Natural killer cell (primary cell): ENCODE measurements around the gene MUC5B. TPM values are rescaled to one million over a fixed set of nuclear protein-coding genes. Genes with fewer than 3 reads are reported as not detected.

Source experiments
- ATAC-seq, 3 donors: fragments of 150-1000 bp in 2 of 3; fragments of 200-7000 bp in 1 of 3; cut with Tn5 transposase; 1 replicate in 1 of 3; 2 replicates in 2 of 3; pipeline ENCODE4 v1.10.0; 2021; ENCODE audit warnings: mild to moderate bottlenecking in 2 of 3, moderate library complexity in 2 of 3
- DNase-seq, 2 donors: peaks; one replicate each; pipeline versions ENCODE4 v3.0.0 to v3.0.0-alpha.2; 2013 to 2021; ENCODE audit warnings: mixed read lengths in 1 of 2
- H3K27ac ChIP-seq: one replicate; pipeline ENCODE4 v1.5.1; 2013; ENCODE audit warnings: mild to moderate bottlenecking, low read length
- H3K27me3 ChIP-seq: one replicate; pipeline ENCODE4 v1.6.1; 2013; ENCODE audit warnings: low read length; ENCODE audit not compliant: control insufficient read depth, insufficient read depth
- H3K36me3 ChIP-seq: one replicate; pipeline ENCODE4 v1.6.1; 2013; ENCODE audit warnings: low read length; ENCODE audit not compliant: control insufficient read depth, insufficient read depth
- H3K4me1 ChIP-seq: one replicate; pipeline ENCODE4 v1.6.1; 2013; ENCODE audit warnings: low read length; ENCODE audit not compliant: control insufficient read depth, insufficient read depth
- H3K4me3 ChIP-seq: one replicate; pipeline ENCODE4 v1.5.1; 2013; ENCODE audit warnings: low read length
- H3K9me3 ChIP-seq: one replicate; pipeline ENCODE4 v1.6.1; 2013; ENCODE audit warnings: low read length; ENCODE audit not compliant: control insufficient read depth, insufficient read depth
- H3K27ac Mint-ChIP-seq, 2 donors: one replicate each; pipeline ENCODE4 v1.8.0; 2022; ENCODE audit warnings: mild to moderate bottlenecking in 2 of 2, mixed read lengths in 2 of 2, moderate library complexity in 1 of 2
- H3K27me3 Mint-ChIP-seq, 2 donors: one replicate each; pipeline ENCODE4 v1.8.0; 2022; ENCODE audit warnings: low read depth in 2 of 2, mixed read lengths in 2 of 2
- H3K36me3 Mint-ChIP-seq: one replicate; pipeline ENCODE4 v1.8.0; 2022; ENCODE audit warnings: mixed read lengths
- H3K4me1 Mint-ChIP-seq, 2 donors: one replicate each; pipeline ENCODE4 v1.8.0; 2022; ENCODE audit warnings: mixed read lengths in 2 of 2
- H3K4me3 Mint-ChIP-seq: one replicate; pipeline ENCODE4 v1.8.0; 2022; ENCODE audit warnings: mild to moderate bottlenecking, moderate library complexity, mixed read lengths
- H3K9me3 Mint-ChIP-seq, 2 donors: one replicate each; pipeline ENCODE4 v1.8.0; 2022; ENCODE audit warnings: mixed read lengths in 2 of 2
- CTCF ChIP-seq: fragments of 200-600 bp; IDR thresholded peaks from one replicate; pipeline ENCODE4 v1.8.0; 2022; ENCODE audit warnings: antibody characterized with exemption
- WGBS: methylation state at CpG from one replicate; pipeline ENCODE4 v1.1.7; 2013; ENCODE audit warnings: missing lambda C conversion rate; ENCODE audit not compliant: insufficient coverage; 5-methylcytosine and 5-hydroxymethylcytosine counted together
- intact Hi-C: fragments of 100-400 bp; cut with micrococcal nuclease; formaldehyde crosslinking; loops from one replicate; pipeline ENCODE4 v1.14.2; 2022
- total RNA-seq, 4 donors: library from RNA; stranded (reverse); fragments of 120-200 nt in 1 of 4; gene quantifications; one replicate each; pipeline versions ENCODE4 v1.2.3 to v1.2.4, GENCODE V29; 2013 to 2022

The MUC5B gene
- total RNA-seq, 3 donors from 2014 or later (not counting 1 experiment from before 2014, with no cell fraction given) = not detected

GRCh38 chr11:1303973-1304372 is 81.1 kb downstream of the MUC5B start:
- Mint-ChIP-seq H3K4me3 (peak overlapping the region; percentile 50), H3K27me3 (no peaks in the 10 kb centered on the region), H3K36me3 (no peaks in the 10 kb centered on the region), H3K9me3 (no peaks in the 10 kb centered on the region), H3K4me1 (peaks cover 30 to 40% of the 10 kb centered on the region in 2 donors), H3K27ac (no peak overlapping the region)
- Histone ChIP-seq H3K27me3 (no peaks in the 10 kb centered on the region), H3K27ac (no peak overlapping the region), H3K4me3 (no peak overlapping the region), H3K36me3 (no peaks in the 10 kb centered on the region), H3K4me1 (peaks cover 29% of the 10 kb centered on the region), H3K9me3 (no peaks in the 10 kb centered on the region)
- intact Hi-C loops = no loop called here
- DNase-seq (no peak), ATAC-seq (no peak)
- 88% methylated on average over 10 of the region's 10 CpGs for WGBS
- TF ChIP-seq CTCF = no peak

- Histone ChIP-seq H3K27ac (no peak overlapping the region), H3K36me3 (no peaks in the 10 kb centered on the region), H3K4me3 (no peak overlapping the region), H3K27me3 (no peaks in the 10 kb centered on the region), H3K4me1 (peaks cover 29% of the 10 kb centered on the region), H3K9me3 (no peaks in the 10 kb centered on the region)
- H3K4me1 Mint-ChIP-seq = peaks cover 27 to 40% of the 10 kb centered on the region in 2 donors
- 96% methylated on average over 14 of the region's 14 CpGs for WGBS
- intact Hi-C loops = no loop called here
- no peak for ATAC-seq
- no peak for TF ChIP-seq CTCF
- H3K27me3 Mint-ChIP-seq = no peaks in the 10 kb centered on the region
- peak overlapping the region in 1 of 2 donors; percentile 59 for H3K27ac Mint-ChIP-seq
- DNase-seq = no peak
- H3K36me3 Mint-ChIP-seq = no peaks in the 10 kb centered on the region
- H3K9me3 Mint-ChIP-seq = no peaks in the 10 kb centered on the region
- no peak overlapping the region for H3K4me3 Mint-ChIP-seq
Observed at GRCh38 chr11:1304380-1304779, 81.5 kb downstream of the MUC5B start.

GRCh38 chr11:1305063-1305495 is 82.2 kb downstream of the MUC5B start:
- Histone ChIP-seq H3K27me3 (no peaks in the 10 kb centered on the region), H3K27ac (no peak overlapping the region), H3K4me3 (no peak overlapping the region), H3K36me3 (no peaks in the 10 kb centered on the region), H3K9me3 (no peaks in the 10 kb centered on the region), H3K4me1 (peaks cover 34% of the 10 kb centered on the region)
- H3K36me3 Mint-ChIP-seq = no peaks in the 10 kb centered on the region
- ATAC-seq = no peak
- peaks cover 27 to 40% of the 10 kb centered on the region in 2 donors for H3K4me1 Mint-ChIP-seq
- intact Hi-C loops = loop anchor here (5.0 kb wide), 1 partner anchor 77 kb away; no protein-coding TSS in a partner anchor
- H3K4me3 Mint-ChIP-seq = peak overlapping the region; percentile 17
- WGBS = 93% methylated on average over 13 of the region's 13 CpGs
- DNase-seq = no peak
- TF ChIP-seq CTCF = no peak
- H3K9me3 Mint-ChIP-seq = no peaks in the 10 kb centered on the region
- H3K27me3 Mint-ChIP-seq = no peaks in the 10 kb centered on the region
- peak overlapping the region in 1 of 2 donors; percentile 59 for H3K27ac Mint-ChIP-seq

- Mint-ChIP-seq H3K27ac (peak overlapping the region in 1 of 2 donors; percentile 86), H3K4me1 (peaks cover 30 to 44% of the 10 kb centered on the region in 2 donors), H3K4me3 (no peak overlapping the region), H3K36me3 (no peaks in the 10 kb centered on the region), H3K9me3 (peaks cover 0 to 2% of the 10 kb centered on the region in 2 donors), H3K27me3 (no peaks in the 10 kb centered on the region)
- Histone ChIP-seq H3K36me3 (no peaks in the 10 kb centered on the region), H3K4me3 (no peak overlapping the region), H3K9me3 (no peaks in the 10 kb centered on the region), H3K4me1 (peaks cover 39% of the 10 kb centered on the region), H3K27me3 (no peaks in the 10 kb centered on the region), H3K27ac (no peak overlapping the region)
- no peak for TF ChIP-seq CTCF
- WGBS = 93% methylated on average over 27 of the region's 27 CpGs
- ATAC-seq = no peak
- intact Hi-C loops = loop anchor here (5.0 kb wide), 1 partner anchor 77 kb away; no protein-coding TSS in a partner anchor
- DNase-seq = no peak
Observed at GRCh38 chr11:1305501-1306056, 82.7 kb downstream of the MUC5B start.
